GM19238 (cell line): Measurements from ENCODE around the gene TLE1.

ENCODE experiments used
- DNase-seq: peaks from one replicate; pipeline ENCODE4 v3.0.0; 2011; ENCODE audit warnings: low spot score; ENCODE audit not compliant: insufficient read length

Gene TLE1

GRCh38 chr9:81550207-81550583 is 139.2 kb downstream of the TLE1 start:
- DNase-seq, result no peak

- no peak for DNase-seq
Observed at GRCh38 chr9:81549500-81550206, 139.7 kb downstream of the TLE1 start.

- DNase-seq, result no peak
Observed at GRCh38 chr9:81548911-81549310, 140.4 kb downstream of the TLE1 start.

GRCh38 chr9:81546489-81546888 is 142.9 kb downstream of the TLE1 start:
- no peak for DNase-seq

GRCh38 chr9:81543695-81544094 is 145.7 kb downstream of the TLE1 start:
- no peak for DNase-seq

GRCh38 chr9:81542118-81542889 is 147.0 kb downstream of the TLE1 start:
- no peak for DNase-seq

- DNase-seq, result no peak
Observed at GRCh38 chr9:81540142-81540710, 149.1 kb downstream of the TLE1 start.

GRCh38 chr9:81539317-81539716 is 150.0 kb downstream of the TLE1 start:
- no peak for DNase-seq

- no peak for DNase-seq
Observed at GRCh38 chr9:81538890-81539289, 150.5 kb downstream of the TLE1 start.

GRCh38 chr9:81537964-81538363 is 151.4 kb downstream of the TLE1 start:
- no peak for DNase-seq

- no peak for DNase-seq
Observed at GRCh38 chr9:81536242-81537025, 152.9 kb downstream of the TLE1 start.

- DNase-seq, result no peak
Observed at GRCh38 chr9:81535542-81536241, 153.7 kb downstream of the TLE1 start.

GRCh38 chr9:81534138-81534875 is 155.0 kb downstream of the TLE1 start:
- DNase-seq, result no peak
